A549 (cell line): ENCODE measurements around the gene GNL1. TPM values are rescaled to one million over a fixed set of nuclear protein-coding genes. Genes with fewer than 3 reads are reported as not detected.
"Not testable (repeated sequence)": the region's sequence is repeated elsewhere in the genome, so short reads cannot be mapped to it uniquely, and the experiment has no call there.

Experiments
- ATAC-seq, 2 experiments: fragments of 200-7000 bp in 1 of 2; fragments of >200 bp in 1 of 2; cut with Nextera tagmentation in 1 of 2; cut with Tn5 transposase in 1 of 2; 3 replicates each; pipeline versions ENCODE4 v1.8.0 to v1.9.1; 2018 to 2020; ENCODE audit warnings: mild to moderate bottlenecking in 1 of 2, moderate library complexity in 1 of 2
- CTCF ChIA-PET: fragments of 300-600 bp; sonication (Branson Sonifier 250); formaldehyde crosslinking; extraction: SDS; loops from one replicate; lab custom pipeline; 2021; ENCODE audit warnings: antibody characterized with exemption, inconsistent platforms; lab: Yijun Ruan, JAX
- POLR2A ChIA-PET: fragments of 350-600 bp; formaldehyde crosslinking; extraction: SDS; loops from one replicate; lab custom pipeline; 2021; ENCODE audit warnings: antibody characterized with exemption, inconsistent platforms; lab: Yijun Ruan, JAX
- DNase-seq, 2 experiments: peaks; one replicate each; pipeline versions ENCODE4 v3.0.0 to v3.0.0-alpha.2; 2011 to 2016; ENCODE audit warnings: low read depth in 1 of 2, low spot score in 1 of 2
- FAIRE-seq: peaks from 2 replicates; lab custom pipeline; 2011; peaks lifted over from hg19 to GRCh38; lab: Jason Lieb, UNC
- H3K27ac ChIP-seq, 2 experiments: fragments of >200 bp; sonication (Bioruptor Twin); formaldehyde crosslinking; 3 replicates each; pipeline ENCODE4 v1.5.1; 2016 to 2017
- H3K4me1 ChIP-seq: fragments of >200 bp; sonication (Bioruptor Twin); formaldehyde crosslinking; 3 replicates; pipeline ENCODE4 v1.6.1; 2016
- H3K4me2 ChIP-seq: fragments of >200 bp; sonication (Bioruptor Twin); formaldehyde crosslinking; 3 replicates; pipeline ENCODE4 v1.6.1; 2016
- H3K4me3 ChIP-seq: fragments of >200 bp; sonication (Bioruptor Twin); formaldehyde crosslinking; 3 replicates; pipeline ENCODE4 v1.5.1; 2016
- H3K9me3 ChIP-seq: fragments of >200 bp; sonication (Bioruptor Twin); formaldehyde crosslinking; 3 replicates; pipeline ENCODE4 v1.6.1; 2016
- ATOH8 ChIP-seq: fragments of 250-450 bp; sonication (Bioruptor Pico); IDR thresholded peaks from 2 replicates; pipeline ENCODE4 v1.5.0; 2020; ENCODE audit warnings: low read depth, mild to moderate bottlenecking, moderate library complexity
- CBX8 ChIP-seq: fragments of 200-600 bp; sonication (generic); IDR thresholded peaks from 2 replicates; pipeline ENCODE4 v1.6.1; 2016
- CHD2 ChIP-seq: fragments of 150-350 bp; IDR thresholded peaks from 2 replicates; pipeline ENCODE4 v1.6.1; 2014; ENCODE audit warnings: low read length; ENCODE audit not compliant: partially characterized antibody
- HOXB5 ChIP-seq: fragments of 250-450 bp; sonication (Bioruptor Pico); IDR thresholded peaks from 2 replicates; pipeline ENCODE4 v1.5.0; 2020; ENCODE audit warnings: mild to moderate bottlenecking, moderate library complexity
- MAX ChIP-seq: IDR thresholded peaks from 2 replicates; pipeline ENCODE4 v1.6.1; 2012
- MAZ ChIP-seq: fragments of 150-350 bp; IDR thresholded peaks from 2 replicates; pipeline ENCODE4 v1.6.1; 2014; ENCODE audit warnings: antibody characterized with exemption, low read depth, low read length, borderline replicate concordance
- PBX3 ChIP-seq: IDR thresholded peaks from 2 replicates; pipeline ENCODE4 v1.6.1; 2012
- RARB ChIP-seq: fragments of 250-450 bp; sonication (Bioruptor Pico); IDR thresholded peaks from 2 replicates; pipeline ENCODE4 v1.8.0; 2021; ENCODE audit warnings: mild to moderate bottlenecking, moderate library complexity
- RCOR1 ChIP-seq: fragments of 150-350 bp; IDR thresholded peaks from 2 replicates; pipeline ENCODE4 v1.6.1; 2014; ENCODE audit warnings: antibody characterized with exemption, low read length, low read depth
- REST ChIP-seq: fragments of 200-600 bp; sonication (generic); IDR thresholded peaks from 2 replicates; pipeline ENCODE4 v1.6.1; 2016; ENCODE audit warnings: antibody characterized with exemption, mild to moderate bottlenecking, moderate library complexity
- RFX5 ChIP-seq: fragments of 450-650 bp; IDR thresholded peaks from 2 replicates; pipeline ENCODE4 v1.7.1; 2014; ENCODE audit warnings: antibody characterized with exemption, mild to moderate bottlenecking, moderate library complexity
- SMC3 ChIP-seq: fragments of >200 bp; sonication (Bioruptor Twin); formaldehyde crosslinking; IDR thresholded peaks from 3 replicates; pipeline ENCODE4 v1.6.1; 2018; ENCODE audit warnings: inconsistent platforms
- SREBF2 ChIP-seq: fragments of 450-650 bp; IDR thresholded peaks from 2 replicates; pipeline ENCODE4 v1.6.1; 2014; ENCODE audit warnings: mild to moderate bottlenecking, moderate library complexity
- ZC3H11A ChIP-seq: fragments of 450-650 bp; IDR thresholded peaks from 2 replicates; pipeline ENCODE4 v1.6.1; 2014; ENCODE audit warnings: antibody characterized with exemption, mild to moderate bottlenecking
- ZNF302 ChIP-seq: fragments of 250-450 bp; sonication (Bioruptor Pico); IDR thresholded peaks from 2 replicates; pipeline ENCODE4 v1.9.0; 2021; ENCODE audit warnings: inconsistent platforms, mild to moderate bottlenecking, moderate library complexity
- WGBS: methylation state at CpG from one replicate; pipeline ENCODE4 v1.1.6; 2017; ENCODE audit errors: missing lambda C conversion rate; 5-methylcytosine and 5-hydroxymethylcytosine counted together
- polyA plus RNA-seq, 4 experiments: library from polyadenylated mRNA; depleted of rRNA in 3 of 4; stranded (reverse); fragments of >200 nt; fragmentation: RNase III in 1 of 4; extraction: RNeasy Plus Mini Kit Qiagen cat#74134 plus additional on column Dnase treatment in 1 of 4; gene quantifications; 2 replicates in 3 of 4; 3 replicates in 1 of 4; pipeline ENCODE4 v1.2.3, GENCODE V29; 2011 to 2017

The GNL1 gene
- polyA plus RNA-seq, 2 of the 4 experiments (the other 2 are of a cell fraction): 18.5 to 27.2 TPM

- FAIRE-seq: no peak
- TF ChIP-seq MAZ (no peak), MAX (no peak), RFX5 (no peak), ZC3H11A (no peak), CHD2 (no peak), RARB (CRISPR knock-in tag) (no peak), HOXB5 (CRISPR knock-in tag) (no peak), RCOR1 (no peak), SREBF2 (no peak), REST (no peak)
- H3K4me3 ChIP-seq: no peak overlapping the region
- WGBS: 51% methylated on average over 5 of the region's 5 CpGs
- no peaks in the 10 kb centered on the region for H3K4me1 ChIP-seq
- ChIA-PET POLR2A (no interaction called here), CTCF (interaction anchor here (0.9 to 2.5 kb wide), 4 partner anchors 15 to 37 kb away, joined by 3 to 8 read pairs (median 5); no protein-coding TSS in a partner anchor)
- no peak overlapping the region for H3K27ac ChIP-seq
- no peak overlapping the region for H3K4me2 ChIP-seq
- no peak for DNase-seq
- no peaks in the 10 kb centered on the region for H3K9me3 ChIP-seq
- ATAC-seq: no peak
Measured at GRCh38 chr6:30507849-30508827, 48.2 kb downstream of the GNL1 start.

GRCh38 chr6:30500421-30501355 lies 55.6 kb downstream of the GNL1 start:
- no peak for DNase-seq
- Histone ChIP-seq H3K4me2 (no peak overlapping the region), H3K4me1 (no peaks in the 10 kb centered on the region), H3K9me3 (no peaks in the 10 kb centered on the region), H3K4me3 (no peak overlapping the region), H3K27ac (no peak overlapping the region)
- FAIRE-seq: no peak
- TF ChIP-seq MAZ (no peak), CBX8 (no peak), RFX5 (no peak), ZNF302 (no peak), PBX3 (no peak), HOXB5 (CRISPR knock-in tag) (no peak), SMC3 (no peak), ATOH8 (no peak)
- ATAC-seq: no peak
- ChIA-PET POLR2A (no interaction called here), CTCF (interaction anchor here (0.6 to 3.9 kb wide), 7 partner anchors 8 to 84 kb away, joined by 3 to 27 read pairs (median 3); no protein-coding TSS in a partner anchor)
- WGBS: 71% methylated on average over 10 of the region's 10 CpGs

GRCh38 chr6:30498705-30499104 lies 57.6 kb downstream of the GNL1 start:
- H3K27ac ChIP-seq, FAIRE-seq, H3K4me3 ChIP-seq, DNase-seq, H3K4me1 ChIP-seq, ATAC-seq, H3K4me2 ChIP-seq, H3K9me3 ChIP-seq, POLR2A ChIA-PET: not testable (repeated sequence)
- CTCF ChIA-PET: interaction anchor here (3.9 kb wide), 1 partner anchor 16 kb away, joined by 27 read pairs; no protein-coding TSS in a partner anchor
- WGBS: 95% methylated on average over 4 of the region's 37 CpGs
